DND-41 (cell line): Measurements from ENCODE around the gene HYCC1.
"Not testable (repeated sequence)": the region's sequence is repeated elsewhere in the genome, so short reads cannot be mapped to it uniquely, and the experiment has no call there.

ENCODE experiments used
- ATAC-seq: fragments of 200-7000 bp; cut with Tn5 transposase; 3 replicates; pipeline ENCODE4 v1.9.1; 2021; ENCODE audit warnings: low read depth; ENCODE audit not compliant: insufficient read depth
- DNase-seq: peaks from one replicate; pipeline ENCODE4 v3.0.0-alpha.2; 2020
- H2AFZ ChIP-seq: 2 replicates; pipeline ENCODE4 v1.6.0; 2012; ENCODE audit warnings: low read depth, low read length
- H3K27ac ChIP-seq: 2 replicates; pipeline ENCODE4 v1.5.1; 2012; ENCODE audit warnings: low read length, inconsistent platforms
- H3K27me3 ChIP-seq: fragments of 200-600 bp; sonication (generic); 2 replicates; pipeline ENCODE4 v1.6.0; 2012; ENCODE audit warnings: low read length, mild to moderate bottlenecking, inconsistent platforms; ENCODE audit not compliant: insufficient read depth, poor library complexity
- H3K36me3 ChIP-seq: 2 replicates; pipeline ENCODE4 v1.5.1; 2012; ENCODE audit warnings: low read length, inconsistent platforms; ENCODE audit not compliant: insufficient read depth
- H3K4me1 ChIP-seq: 2 replicates; pipeline ENCODE4 v1.5.1; 2012; ENCODE audit warnings: mild to moderate bottlenecking, low read length; ENCODE audit not compliant: insufficient read depth
- H3K4me2 ChIP-seq: 2 replicates; pipeline ENCODE4 v1.6.0; 2012; ENCODE audit warnings: mild to moderate bottlenecking, moderate library complexity, low read length, inconsistent platforms; ENCODE audit not compliant: insufficient read depth
- H3K4me3 ChIP-seq, 2 experiments: fragments of 200-600 bp in 1 of 2; shearing (Covaris generic) in 1 of 2; 2 replicates each; pipeline ENCODE4 v1.5.1; 2012 to 2016; ENCODE audit warnings: inconsistent platforms in 2 of 2, low read length in 2 of 2, mild to moderate bottlenecking in 2 of 2, low read depth in 1 of 2, moderate library complexity in 1 of 2
- H3K79me2 ChIP-seq: 2 replicates; pipeline ENCODE4 v1.6.0; 2012; ENCODE audit warnings: low read length, inconsistent platforms; ENCODE audit not compliant: insufficient read depth
- H3K9ac ChIP-seq: 2 replicates; pipeline ENCODE4 v1.6.0; 2012; ENCODE audit warnings: low read depth, mild to moderate bottlenecking, inconsistent platforms, low read length, moderate library complexity
- H3K9me3 ChIP-seq: 2 replicates; pipeline ENCODE4 v1.5.1; 2012; ENCODE audit warnings: low read length, moderate library complexity, mild to moderate bottlenecking, inconsistent platforms; ENCODE audit not compliant: insufficient read depth, severe bottlenecking
- H4K20me1 ChIP-seq: 2 replicates; pipeline ENCODE4 v1.6.0; 2012; ENCODE audit warnings: low read length; ENCODE audit not compliant: insufficient read depth
- CTCF ChIP-seq: IDR thresholded peaks from 2 replicates; pipeline ENCODE4 v1.5.1; 2012; ENCODE audit warnings: borderline replicate concordance, low read length, moderate library complexity, mild to moderate bottlenecking; ENCODE audit not compliant: poor library complexity, severe bottlenecking; ENCODE audit errors: extremely low read depth
- EZH2 ChIP-seq: IDR thresholded peaks from 3 replicates; pipeline ENCODE4 v1.6.1; 2012; ENCODE audit warnings: borderline replicate concordance, low read depth, mild to moderate bottlenecking, moderate library complexity, low read length, inconsistent platforms; ENCODE audit not compliant: severe bottlenecking

The HYCC1 gene

GRCh38 chr7:23058408-23059096 is 44.6 kb upstream of the HYCC1 start:
- H3K27ac ChIP-seq, result no peak overlapping the region
- ATAC-seq, result no peak
- H3K79me2 ChIP-seq, result no peaks in the 10 kb centered on the region
- no peaks in the 10 kb centered on the region for H3K4me1 ChIP-seq
- H3K9me3 ChIP-seq, result no peaks in the 10 kb centered on the region
- no peak overlapping the region for H3K4me2 ChIP-seq
- H3K27me3 ChIP-seq, result no peaks in the 10 kb centered on the region
- no peak overlapping the region for H2AFZ ChIP-seq
- H3K36me3 ChIP-seq, result no peaks in the 10 kb centered on the region
- no peak for DNase-seq
- no peak overlapping the region for H3K9ac ChIP-seq
- TF ChIP-seq CTCF (no peak), EZH2 (no peak)
- no peaks in the 10 kb centered on the region for H4K20me1 ChIP-seq
- H3K4me3 ChIP-seq, result no peak overlapping the region

- Histone ChIP-seq H3K36me3 (no peaks in the 10 kb centered on the region), H3K79me2 (no peaks in the 10 kb centered on the region), H3K4me2 (no peak overlapping the region), H3K4me1 (no peaks in the 10 kb centered on the region), H2AFZ (no peak overlapping the region), H3K9me3 (no peaks in the 10 kb centered on the region), H3K9ac (no peak overlapping the region), H4K20me1 (no peaks in the 10 kb centered on the region), H3K27me3 (no peaks in the 10 kb centered on the region), H3K27ac (no peak overlapping the region), H3K4me3 (no peak overlapping the region)
- peak; percentile 67 for DNase-seq
- peak; percentile 98 for ATAC-seq
- TF ChIP-seq CTCF, result peak; percentile 98
- TF ChIP-seq EZH2, result no peak
Measured at GRCh38 chr7:23055582-23056178, 41.8 kb upstream of the HYCC1 start.

- H3K4me1 ChIP-seq, H3K27ac ChIP-seq, H3K27me3 ChIP-seq, H3K9ac ChIP-seq, H3K4me2 ChIP-seq, ATAC-seq, H3K9me3 ChIP-seq, H3K4me3 ChIP-seq, H3K79me2 ChIP-seq, H2AFZ ChIP-seq, H3K36me3 ChIP-seq, H4K20me1 ChIP-seq, DNase-seq: not testable (repeated sequence)
Measured at GRCh38 chr7:23051124-23051485, 37.2 kb upstream of the HYCC1 start.

- H3K4me3 ChIP-seq, DNase-seq: not testable (repeated sequence)
Measured at GRCh38 chr7:23046336-23046735, 32.4 kb upstream of the HYCC1 start.

GRCh38 chr7:23045086-23045485 is 31.2 kb upstream of the HYCC1 start:
- not testable (repeated sequence) for ATAC-seq, H3K4me1 ChIP-seq, H3K4me3 ChIP-seq, H3K9ac ChIP-seq, H3K36me3 ChIP-seq, H4K20me1 ChIP-seq, H3K27ac ChIP-seq, DNase-seq, H2AFZ ChIP-seq, H3K9me3 ChIP-seq, H3K79me2 ChIP-seq, H3K4me2 ChIP-seq, H3K27me3 ChIP-seq

More at GRCh38 chr7:23046336-23046735, 32.4 kb upstream of the HYCC1 start:
- H2AFZ ChIP-seq, H4K20me1 ChIP-seq, H3K9me3 ChIP-seq, H3K79me2 ChIP-seq, ATAC-seq, H3K9ac ChIP-seq, H3K27me3 ChIP-seq, H3K36me3 ChIP-seq, H3K4me1 ChIP-seq, H3K27ac ChIP-seq, H3K4me2 ChIP-seq: not testable (repeated sequence)
